ENCODE measurements around the gene CARF. TPM values are rescaled to one million over a fixed set of nuclear protein-coding genes. Genes with fewer than 3 reads are reported as not detected.
"Not testable (repeated sequence)": the region's sequence is repeated elsewhere in the genome, so short reads cannot be mapped to it uniquely, and the experiment has no call there.

Gene CARF
- total RNA-seq: 1 to 10 TPM; 3.5 to 4.2 TPM

GRCh38 chr2:202911512-202912341 lies at the start of gene CARF, which contains the start of gene WDR12:
Gene CARF (plus strand): TSS chr2:202912275. CDS start chr2:202941903, 29,628 bp downstream.
Gene WDR12 (minus strand): TSS chr2:202911673. CDS start chr2:202911476, 197 bp downstream.
- Mint-ChIP-seq H3K27me3 (no peaks in the 10 kb centered on the region), H3K9me3 (no peaks in the 10 kb centered on the region), H3K4me1 (peaks cover 28% of the 10 kb centered on the region)

GRCh38 chr2:202870431-202871299 lies 41.4 kb upstream of the CARF start:
- Mint-ChIP-seq H3K9me3 (no peaks in the 10 kb centered on the region), H3K27me3 (no peaks in the 10 kb centered on the region), H3K4me3 (peak overlapping the region; percentile 92), H3K27ac (peak overlapping the region; percentile 84), H3K4me1 (peaks cover 10% of the 10 kb centered on the region), H3K36me3 (no peaks in the 10 kb centered on the region)
- DNase-seq: peak; percentile 68

More at GRCh38 chr2:202911512-202912341, at the start of gene CARF, which contains the start of gene WDR12:
- DNase-seq: peak; percentile 89
- Mint-ChIP-seq H3K36me3 (peaks cover 25% of the 10 kb centered on the region), H3K4me3 (peak within 1 kb of the TSS; percentile 96), H3K27ac (peak within 1 kb of the TSS; percentile 99)

- Mint-ChIP-seq H3K36me3 (no peaks in the 10 kb centered on the region), H3K4me1 (peaks cover 10% of the 10 kb centered on the region), H3K4me3 (peak within 1 kb of the TSS; percentile 92), H3K9me3 (no peaks in the 10 kb centered on the region), H3K27me3 (no peaks in the 10 kb centered on the region), H3K27ac (peak within 1 kb of the TSS; percentile 86)
- DNase-seq: peak; percentile 74
Observed at GRCh38 chr2:202871300-202872141, 40.6 kb upstream of the CARF start, which contains the start of gene ICA1L. Gene ICA1L (minus strand): TSS chr2:202871766. CDS start chr2:202829009, 42,757 bp downstream.

GRCh38 chr2:202877699-202878098 lies 34.4 kb upstream of the CARF start:
- H3K27ac Mint-ChIP-seq: no peak overlapping the region
- DNase-seq: no peak
- no peaks in the 10 kb centered on the region for H3K27me3 Mint-ChIP-seq
- H3K9me3 Mint-ChIP-seq: no peaks in the 10 kb centered on the region
- H3K4me3 Mint-ChIP-seq: no peak overlapping the region
- peaks cover 16% of the 10 kb centered on the region for H3K36me3 Mint-ChIP-seq
- H3K4me1 Mint-ChIP-seq: no peaks in the 10 kb centered on the region

- Mint-ChIP-seq H3K4me3 (no peak overlapping the region), H3K27me3 (no peaks in the 10 kb centered on the region), H3K9me3 (no peaks in the 10 kb centered on the region), H3K4me1 (no peaks in the 10 kb centered on the region), H3K27ac (no peak overlapping the region), H3K36me3 (peaks cover 29% of the 10 kb centered on the region)
- no peak for DNase-seq
Observed at GRCh38 chr2:202881570-202881969, 30.5 kb upstream of the CARF start.

- Mint-ChIP-seq H3K4me1 (no peaks in the 10 kb centered on the region), H3K9me3 (no peaks in the 10 kb centered on the region), H3K4me3 (no peak overlapping the region), H3K27ac (no peak overlapping the region), H3K36me3 (peaks cover 31% of the 10 kb centered on the region), H3K27me3 (no peaks in the 10 kb centered on the region)
- DNase-seq: no peak
Observed at GRCh38 chr2:202883987-202884675, 27.9 kb upstream of the CARF start.

- H3K4me1 Mint-ChIP-seq: no peaks in the 10 kb centered on the region
- H3K27ac Mint-ChIP-seq: no peak overlapping the region
- no peaks in the 10 kb centered on the region for H3K9me3 Mint-ChIP-seq
- H3K27me3 Mint-ChIP-seq: no peaks in the 10 kb centered on the region
- no peak overlapping the region for H3K4me3 Mint-ChIP-seq
- peaks cover 27% of the 10 kb centered on the region for H3K36me3 Mint-ChIP-seq
- no peak for DNase-seq
Observed at GRCh38 chr2:202885190-202885589, 26.9 kb upstream of the CARF start.

- not testable (repeated sequence) for H3K4me3 Mint-ChIP-seq, H3K27me3 Mint-ChIP-seq, H3K27ac Mint-ChIP-seq, DNase-seq
- H3K36me3 Mint-ChIP-seq: peaks cover 56% of the 10 kb centered on the region
- H3K9me3 Mint-ChIP-seq: peaks cover 10% of the 10 kb centered on the region
- peaks cover 33% of the 10 kb centered on the region for H3K4me1 Mint-ChIP-seq
Observed at GRCh38 chr2:202905507-202905906, 6.6 kb upstream of the CARF start.

GRCh38 chr2:202908186-202908585 lies 3.9 kb upstream of the CARF start:
- no peaks in the 10 kb centered on the region for H3K27me3 Mint-ChIP-seq
- peaks cover 31% of the 10 kb centered on the region for H3K4me1 Mint-ChIP-seq
- H3K27ac Mint-ChIP-seq: no peak overlapping the region
- H3K9me3 Mint-ChIP-seq: peaks cover 10% of the 10 kb centered on the region
- no peak for DNase-seq
- no peak overlapping the region for H3K4me3 Mint-ChIP-seq
- H3K36me3 Mint-ChIP-seq: peaks cover 53% of the 10 kb centered on the region

- no peak for DNase-seq
- Mint-ChIP-seq H3K9me3 (peaks cover 6% of the 10 kb centered on the region), H3K4me1 (peaks cover 30% of the 10 kb centered on the region), H3K36me3 (peaks cover 43% of the 10 kb centered on the region), H3K4me3 (peak overlapping the region; percentile 96), H3K27me3 (no peaks in the 10 kb centered on the region), H3K27ac (peak overlapping the region; percentile 5)
Observed at GRCh38 chr2:202909394-202910192, 2.5 kb upstream of the CARF start.

GRCh38 chr2:202910250-202910649 lies 1.8 kb upstream of the CARF start:
- Mint-ChIP-seq H3K4me3 (peak overlapping the region; percentile 96), H3K27ac (peak overlapping the region; percentile 38), H3K4me1 (peaks cover 28% of the 10 kb centered on the region), H3K36me3 (peaks cover 37% of the 10 kb centered on the region)
- not testable (repeated sequence) for H3K9me3 Mint-ChIP-seq, DNase-seq, H3K27me3 Mint-ChIP-seq

- peaks cover 32% of the 10 kb centered on the region for H3K36me3 Mint-ChIP-seq
- peak overlapping the region; percentile 38 for H3K27ac Mint-ChIP-seq
- H3K27me3 Mint-ChIP-seq: no peaks in the 10 kb centered on the region
- H3K9me3 Mint-ChIP-seq: peaks cover under 1% of the 10 kb centered on the region
- H3K4me3 Mint-ChIP-seq: peak overlapping the region; percentile 96
- H3K4me1 Mint-ChIP-seq: peaks cover 28% of the 10 kb centered on the region
- no peak for DNase-seq
Observed at GRCh38 chr2:202910698-202911097, 1.4 kb upstream of the CARF start.

GRCh38 chr2:202911203-202911511 lies 918 bp upstream of the CARF start:
- Mint-ChIP-seq H3K36me3 (peaks cover 29% of the 10 kb centered on the region), H3K27me3 (no peaks in the 10 kb centered on the region), H3K27ac (peak overlapping the region; percentile 99), H3K9me3 (no peaks in the 10 kb centered on the region), H3K4me1 (peaks cover 28% of the 10 kb centered on the region), H3K4me3 (peak overlapping the region; percentile 96)
- no peak for DNase-seq
